Measurements from ENCODE around the gene PRL. TPM values are rescaled to one million over a fixed set of nuclear protein-coding genes. Genes with fewer than 3 reads are reported as not detected.

Gene PRL
- total and polyA plus RNA-seq, 2 donors: not detected

DNA sequence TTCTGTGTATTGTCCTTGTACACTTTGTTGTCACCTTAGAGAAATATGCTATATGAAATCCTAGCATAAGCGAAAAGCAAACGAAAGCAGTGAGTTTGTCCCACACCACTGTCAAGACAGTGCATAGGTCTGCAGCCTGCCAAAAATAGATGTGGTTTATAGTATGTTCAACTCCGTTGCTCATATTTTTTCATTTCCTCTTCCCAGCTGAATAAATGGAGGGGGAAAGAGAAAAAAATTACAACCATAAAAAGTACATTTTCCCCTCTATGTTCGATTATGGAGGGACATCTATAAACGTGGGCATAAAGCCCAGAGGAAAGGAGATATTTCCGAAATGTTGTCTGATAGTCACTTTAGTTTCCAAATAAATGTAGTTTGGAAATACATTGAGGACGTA lies 25.8 kb downstream of the PRL start:
- Histone ChIP-seq H3K4me3 (ENCODE audit: low read depth, low read length) (no peak overlapping the region), H3K27ac (ENCODE audit: low read depth) (no peak overlapping the region), H3K4me1 (ENCODE audit: insufficient read depth) (no peaks in the 10 kb centered on the region), H3K36me3 (ENCODE audit: insufficient read depth) (no peaks in the 10 kb centered on the region)
- DNase-seq (ENCODE audit: extremely low spot score): no peak
- WGBS: 44% methylated on average over 7 of the region's 7 CpGs

DNA sequence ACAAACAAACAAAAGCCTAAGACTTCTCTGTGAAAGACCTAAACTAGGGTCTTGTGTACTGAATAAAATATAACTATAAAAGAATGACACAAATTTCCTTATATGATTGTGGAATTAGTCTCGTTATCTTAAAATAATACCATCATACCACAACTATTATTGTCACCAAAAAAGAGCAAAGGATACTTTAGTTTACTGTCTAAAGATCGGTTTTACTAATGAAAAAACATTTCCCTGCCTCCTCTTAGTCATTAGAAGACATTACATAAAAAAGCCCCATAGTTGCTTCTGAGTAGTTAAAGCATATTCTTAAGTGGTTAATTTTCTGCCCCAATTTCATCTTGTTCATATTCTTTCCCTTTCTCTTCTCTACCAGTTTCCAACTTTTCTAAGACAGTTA lies 33.1 kb downstream of the PRL start:
- no peak overlapping the region for H3K4me3 ChIP-seq (ENCODE audit: low read depth, low read length)
- WGBS: 88% methylated on average over 2 of the region's 2 CpGs
- H3K36me3 ChIP-seq (ENCODE audit: insufficient read depth): no peaks in the 10 kb centered on the region
- H3K4me1 ChIP-seq (ENCODE audit: insufficient read depth): no peaks in the 10 kb centered on the region
- H3K27ac ChIP-seq (ENCODE audit: low read depth): no peak overlapping the region
- no peak for DNase-seq (ENCODE audit: extremely low spot score)

DNA sequence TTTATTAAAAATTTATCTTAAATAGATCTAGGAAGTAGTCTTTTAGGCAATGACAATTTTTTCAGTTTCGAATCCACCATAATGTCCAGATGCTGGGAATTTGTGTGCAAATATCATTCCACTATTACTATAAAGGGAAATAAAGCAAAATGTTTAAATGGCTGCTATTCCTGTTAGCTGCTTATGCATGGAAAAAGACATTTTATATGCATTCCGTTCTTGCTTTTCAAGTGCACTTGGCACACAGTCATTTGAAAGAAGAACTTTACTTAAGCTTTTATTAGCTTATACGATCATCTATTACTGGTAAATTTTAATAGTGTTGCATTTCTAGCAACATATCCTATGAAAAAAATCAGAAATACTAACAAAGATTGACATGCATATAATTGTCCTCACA lies 42.0 kb downstream of the PRL start:
- no peaks in the 10 kb centered on the region for H3K4me1 ChIP-seq (ENCODE audit: insufficient read depth)
- H3K27ac ChIP-seq (ENCODE audit: low read depth): no peak overlapping the region
- no peak for DNase-seq (ENCODE audit: extremely low spot score)
- H3K36me3 ChIP-seq (ENCODE audit: insufficient read depth): no peaks in the 10 kb centered on the region
- no peak overlapping the region for H3K4me3 ChIP-seq (ENCODE audit: low read depth, low read length)
- 48% methylated on average over 3 of the region's 3 CpGs for WGBS

DNA sequence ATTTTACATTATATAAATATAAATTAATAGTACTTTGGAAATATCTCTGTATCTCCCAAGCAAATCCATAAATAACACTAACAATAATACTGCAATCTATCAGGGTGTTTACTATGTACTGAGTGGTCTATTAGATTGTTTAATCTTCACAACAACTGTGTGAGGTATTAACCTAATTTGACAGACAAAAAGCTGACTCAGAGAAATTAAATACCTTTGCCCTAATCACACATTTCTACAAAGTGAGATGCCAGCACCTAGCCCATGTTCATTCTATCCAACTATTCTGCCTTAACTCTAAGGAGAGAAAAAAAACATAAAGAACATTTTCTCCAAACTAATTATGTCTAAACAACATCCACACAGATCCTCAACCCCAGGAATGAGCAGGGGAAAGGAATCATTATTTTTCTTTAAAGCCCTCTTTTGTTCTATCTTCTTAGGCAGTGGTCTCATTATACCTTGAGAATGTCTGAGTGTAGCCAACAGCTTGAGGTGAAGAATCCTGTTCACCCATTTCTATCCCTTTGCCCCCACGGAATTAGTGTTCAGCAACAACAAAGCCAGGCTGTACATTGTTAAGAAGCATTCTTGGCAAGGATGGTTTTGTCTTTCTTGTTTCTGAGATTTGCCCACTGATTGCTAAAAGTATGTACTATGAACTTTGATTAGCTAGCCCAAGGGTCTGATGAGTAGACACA lies 42.7 kb downstream of the PRL start:
- WGBS: 67% methylated on average over 1 of the region's 1 CpG
- Histone ChIP-seq H3K36me3 (ENCODE audit: insufficient read depth) (no peaks in the 10 kb centered on the region), H3K4me1 (ENCODE audit: insufficient read depth) (no peaks in the 10 kb centered on the region), H3K4me3 (ENCODE audit: low read depth, low read length) (no peak overlapping the region), H3K27ac (ENCODE audit: low read depth) (no peak overlapping the region)
- no peak for DNase-seq (ENCODE audit: extremely low spot score)

GRCh38 chr6:22251348-22251747 lies 45.5 kb downstream of the PRL start:
- Histone ChIP-seq H3K36me3 (ENCODE audit: insufficient read depth) (no peaks in the 10 kb centered on the region), H3K4me1 (ENCODE audit: insufficient read depth) (no peaks in the 10 kb centered on the region), H3K27ac (ENCODE audit: low read depth) (no peak overlapping the region), H3K4me3 (ENCODE audit: low read depth, low read length) (no peak overlapping the region)
- no peak for DNase-seq (ENCODE audit: extremely low spot score)
- WGBS: 57% methylated on average over 2 of the region's 2 CpGs

- Histone ChIP-seq H3K36me3 (ENCODE audit: insufficient read depth) (no peaks in the 10 kb centered on the region), H3K4me3 (ENCODE audit: low read depth, low read length) (no peak overlapping the region), H3K4me1 (ENCODE audit: insufficient read depth) (no peaks in the 10 kb centered on the region), H3K27ac (ENCODE audit: low read depth) (no peak overlapping the region)
- 59% methylated on average over 1 of the region's 1 CpG for whole genome bisulfite sequencing
- no peak for DNase-seq (ENCODE audit: extremely low spot score)
Observed at GRCh38 chr6:22250486-22250885, 46.4 kb downstream of the PRL start.

DNA sequence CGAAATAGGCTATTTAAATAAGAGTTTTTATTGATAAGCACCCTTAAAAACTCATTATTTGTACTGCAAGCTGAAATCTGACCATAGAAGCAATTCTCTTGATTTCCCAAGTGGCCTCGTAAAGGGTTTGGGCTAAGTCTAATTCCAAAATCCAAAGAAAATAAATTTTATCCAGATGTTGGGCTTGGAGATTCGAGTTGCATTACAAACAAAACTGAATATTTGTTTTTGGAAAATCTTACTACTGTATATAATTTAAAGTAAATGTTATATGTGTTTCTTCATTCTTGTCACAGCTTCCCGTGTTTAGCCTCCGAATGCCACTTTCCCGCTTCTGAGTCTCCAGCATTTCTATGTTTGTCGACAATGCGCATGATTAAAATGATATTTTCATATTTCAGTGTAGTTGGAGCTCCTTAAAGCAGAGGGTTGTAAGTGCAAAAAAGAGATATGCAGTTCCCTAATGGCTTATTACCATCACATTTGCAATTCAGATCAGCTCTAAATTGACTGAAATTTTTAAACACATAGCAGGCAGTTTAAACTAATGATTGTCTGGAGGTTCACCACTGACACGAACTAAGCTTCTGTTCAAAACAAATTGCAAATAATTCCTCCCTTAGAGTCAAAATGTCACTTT lies 47.0 kb downstream of the PRL start:
- Histone ChIP-seq H3K4me3 (ENCODE audit: low read depth, low read length) (no peak overlapping the region), H3K4me1 (ENCODE audit: insufficient read depth) (no peaks in the 10 kb centered on the region), H3K36me3 (ENCODE audit: insufficient read depth) (no peaks in the 10 kb centered on the region), H3K27ac (ENCODE audit: low read depth) (no peak overlapping the region)
- 81% methylated on average over 9 of the region's 9 CpGs for WGBS
- no peak for DNase-seq (ENCODE audit: extremely low spot score)

GRCh38 chr6:22248513-22249308 lies 48.1 kb downstream of the PRL start:
- no peak for DNase-seq (ENCODE audit: extremely low spot score)
- WGBS: 66% methylated on average over 6 of the region's 6 CpGs
- Histone ChIP-seq H3K4me3 (ENCODE audit: low read depth, low read length) (no peak overlapping the region), H3K4me1 (ENCODE audit: insufficient read depth) (no peaks in the 10 kb centered on the region), H3K27ac (ENCODE audit: low read depth) (no peak overlapping the region), H3K36me3 (ENCODE audit: insufficient read depth) (no peaks in the 10 kb centered on the region)

GRCh38 chr6:22247916-22248482 lies 48.8 kb downstream of the PRL start:
- Histone ChIP-seq H3K4me1 (ENCODE audit: insufficient read depth) (no peaks in the 10 kb centered on the region), H3K4me3 (ENCODE audit: low read depth, low read length) (no peak overlapping the region), H3K27ac (ENCODE audit: low read depth) (no peak overlapping the region), H3K36me3 (ENCODE audit: insufficient read depth) (no peaks in the 10 kb centered on the region)
- 87% methylated on average over 4 of the region's 4 CpGs for WGBS
- DNase-seq (ENCODE audit: extremely low spot score): no peak

DNA sequence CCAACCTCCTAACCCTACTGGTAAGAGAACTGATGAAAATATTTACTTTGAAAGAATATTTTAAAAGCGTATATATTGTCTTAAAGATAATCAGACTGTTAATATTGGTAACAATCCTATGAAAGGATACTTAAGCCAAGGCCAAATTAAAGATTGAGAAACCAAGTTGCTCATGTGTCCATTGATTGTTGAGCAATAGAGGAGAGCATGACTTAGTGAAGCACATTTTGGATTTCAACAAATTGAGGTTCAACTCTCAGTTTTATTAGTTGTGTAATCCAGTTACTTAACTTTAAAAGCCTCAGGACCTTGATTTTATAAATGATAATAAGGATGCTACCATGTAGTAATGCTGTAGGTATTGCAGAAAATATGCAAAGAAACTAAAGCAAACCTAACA lies 56.8 kb downstream of the PRL start:
- Histone ChIP-seq H3K36me3 (ENCODE audit: insufficient read depth) (no peaks in the 10 kb centered on the region), H3K4me1 (ENCODE audit: insufficient read depth) (no peaks in the 10 kb centered on the region), H3K27ac (ENCODE audit: low read depth) (no peak overlapping the region), H3K4me3 (ENCODE audit: low read depth, low read length) (no peak overlapping the region)
- 2% methylated on average over 1 of the region's 1 CpG for WGBS
- DNase-seq (ENCODE audit: extremely low spot score): no peak

DNA sequence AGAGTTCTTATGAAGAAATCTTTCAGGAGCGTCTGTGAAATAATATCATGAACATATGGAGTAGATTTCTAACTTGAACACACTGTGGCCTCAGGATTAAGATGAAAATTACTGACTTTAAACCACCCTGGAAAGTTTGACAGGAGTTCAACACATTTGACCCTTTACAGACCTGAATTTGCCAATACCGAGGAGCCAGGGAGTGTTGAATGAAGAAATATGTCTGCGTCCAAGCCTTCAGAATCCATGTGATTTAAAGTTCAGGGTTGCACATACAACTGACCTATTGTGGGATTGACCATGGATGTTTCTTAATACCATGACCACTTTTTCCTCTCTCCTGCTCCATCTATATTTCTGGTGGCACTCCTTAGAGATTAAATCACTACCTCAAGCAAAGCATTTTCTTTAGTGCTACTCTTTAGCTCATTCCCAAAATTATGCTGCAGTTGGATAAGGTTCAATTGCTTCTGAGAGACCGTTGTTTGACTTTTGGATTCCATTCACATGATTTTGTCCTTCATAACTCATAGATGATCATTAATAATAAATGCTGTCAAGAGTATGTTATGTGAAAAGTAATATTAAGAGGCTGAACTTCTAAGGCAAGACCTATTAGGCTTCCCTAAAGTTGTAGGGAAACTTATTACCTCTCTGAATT lies 57.4 kb downstream of the PRL start:
- Histone ChIP-seq H3K36me3 (ENCODE audit: insufficient read depth) (no peaks in the 10 kb centered on the region), H3K4me1 (ENCODE audit: insufficient read depth) (no peaks in the 10 kb centered on the region), H3K4me3 (ENCODE audit: low read depth, low read length) (no peak overlapping the region), H3K27ac (ENCODE audit: low read depth) (no peak overlapping the region)
- WGBS: 57% methylated on average over 4 of the region's 4 CpGs
- DNase-seq (ENCODE audit: extremely low spot score): no peak

DNA sequence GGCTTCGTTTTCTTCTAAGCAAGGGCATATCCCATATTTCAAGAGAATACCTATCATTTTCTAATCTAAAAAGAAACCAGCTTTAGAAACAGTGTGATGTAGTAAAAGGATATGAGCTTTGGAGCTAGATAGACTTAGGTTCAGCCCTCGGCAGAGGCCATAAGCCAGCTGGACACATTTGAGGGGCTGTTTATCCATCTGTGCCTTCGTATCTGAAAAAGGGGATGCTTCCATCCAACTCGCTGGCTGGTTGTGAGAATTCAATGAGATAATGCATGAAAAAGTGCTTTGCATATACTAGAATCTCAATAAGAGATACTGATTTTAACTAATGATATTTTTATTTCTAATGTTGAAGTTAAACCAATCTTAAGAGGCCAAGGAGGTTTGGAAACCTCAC lies 58.0 kb downstream of the PRL start:
- Histone ChIP-seq H3K27ac (ENCODE audit: low read depth) (no peak overlapping the region), H3K36me3 (ENCODE audit: insufficient read depth) (no peaks in the 10 kb centered on the region), H3K4me3 (ENCODE audit: low read depth, low read length) (no peak overlapping the region), H3K4me1 (ENCODE audit: insufficient read depth) (no peaks in the 10 kb centered on the region)
- no peak for DNase-seq (ENCODE audit: extremely low spot score)
- 72% methylated on average over 4 of the region's 4 CpGs for WGBS

GRCh38 chr6:22237526-22237925 lies 59.3 kb downstream of the PRL start:
- H3K27ac ChIP-seq (ENCODE audit: low read depth): no peak overlapping the region
- no peaks in the 10 kb centered on the region for H3K4me1 ChIP-seq (ENCODE audit: insufficient read depth)
- no peak overlapping the region for H3K4me3 ChIP-seq (ENCODE audit: low read depth, low read length)
- DNase-seq (ENCODE audit: extremely low spot score): no peak
- 0% methylated on average over 1 of the region's 1 CpG for WGBS
- H3K36me3 ChIP-seq (ENCODE audit: insufficient read depth): no peaks in the 10 kb centered on the region

Data from urinary bladder (tissue), 4 donors.